GM12892 (cell line): Measurements from ENCODE around the gene ZNF280C.

ENCODE experiments used
- DNase-seq: peaks from one replicate; pipeline ENCODE4 v3.0.0; 2011; ENCODE audit not compliant: insufficient read length
- FAIRE-seq: peaks from 2 replicates; lab custom pipeline; 2011; peaks lifted over from hg19 to GRCh38; lab: Jason Lieb, UNC
- POLR2A ChIP-seq: IDR thresholded peaks from 2 replicates; pipeline ENCODE4 v1.6.1; 2011; ENCODE audit warnings: low read depth, low read length, control low read depth
- POLR2AphosphoS5 ChIP-seq: IDR thresholded peaks from 2 replicates; pipeline ENCODE4 v1.6.1; 2011; ENCODE audit warnings: low read depth, low read length, control low read depth
- TAF1 ChIP-seq: IDR thresholded peaks from 2 replicates; pipeline ENCODE4 v1.6.1; 2011; ENCODE audit warnings: low read depth, mild to moderate bottlenecking, control low read depth, low read length, borderline replicate concordance

ZNF280C gene

GRCh38 chrX:130162094-130162735 lies 106.5 kb downstream of the ZNF280C start:
- FAIRE-seq (no peak), DNase-seq (no peak)
- TF ChIP-seq TAF1 = no peak
- no peak for TF ChIP-seq POLR2AphosphoS5
- no peak for TF ChIP-seq POLR2A

DNA sequence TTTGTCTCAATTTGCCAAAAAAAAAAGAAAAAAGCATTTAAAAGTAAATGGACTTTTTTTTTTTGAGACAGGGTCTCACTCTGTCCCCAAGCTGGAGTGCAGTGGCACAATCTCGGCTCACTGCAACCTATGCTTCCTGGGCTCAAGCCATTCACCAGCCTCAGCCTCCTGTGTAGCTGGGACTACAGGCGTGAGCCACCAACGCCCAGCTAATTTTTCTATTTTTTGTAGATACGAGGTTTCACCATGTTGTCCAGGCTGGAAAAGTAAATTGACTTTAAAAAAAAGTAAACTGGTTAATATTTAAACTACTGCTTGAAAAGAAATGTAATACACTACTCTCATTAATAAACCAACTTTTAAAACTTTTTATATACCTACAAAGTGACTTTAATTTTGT lies 108.9 kb downstream of the ZNF280C start:
- no peak for TF ChIP-seq POLR2A
- TF ChIP-seq TAF1 = no peak
- no peak for TF ChIP-seq POLR2AphosphoS5
- DNase-seq (no peak), FAIRE-seq (no peak)

- FAIRE-seq (no peak), DNase-seq (no peak)
- TF ChIP-seq TAF1 = no peak
- no peak for TF ChIP-seq POLR2AphosphoS5
- no peak for TF ChIP-seq POLR2A
Observed at GRCh38 chrX:130158311-130158710, 110.4 kb downstream of the ZNF280C start.

DNA sequence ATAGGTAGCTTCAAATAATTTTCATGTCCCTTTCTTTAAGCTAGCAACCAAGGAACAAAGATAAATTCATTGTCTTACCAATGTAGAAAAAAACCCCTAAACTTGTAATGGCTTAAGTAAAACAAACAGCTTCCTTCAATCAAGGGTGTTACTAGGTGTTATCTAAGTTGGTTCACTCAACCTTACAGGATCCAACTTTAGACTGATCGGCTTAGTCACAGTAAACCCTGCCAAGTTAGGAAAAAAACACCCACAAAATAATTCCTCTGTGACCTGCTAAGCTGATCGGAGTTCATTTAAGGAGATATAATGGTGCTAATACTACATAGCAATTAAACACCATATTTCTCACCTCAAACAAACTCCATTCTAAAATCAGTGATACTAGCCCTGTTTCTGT lies 113.1 kb downstream of the ZNF280C start:
- TF ChIP-seq POLR2A (no peak), TAF1 (no peak), POLR2AphosphoS5 (no peak)
- no peak for FAIRE-seq
- no peak for DNase-seq
